Epidermal melanocyte (primary cell): Measurements from ENCODE around the gene RAPGEF5.

Source experiments
- DNase-seq: peaks from one replicate; pipeline ENCODE4 v3.0.0; 2011; ENCODE audit warnings: low spot score; ENCODE audit not compliant: insufficient read length

Gene RAPGEF5

DNA sequence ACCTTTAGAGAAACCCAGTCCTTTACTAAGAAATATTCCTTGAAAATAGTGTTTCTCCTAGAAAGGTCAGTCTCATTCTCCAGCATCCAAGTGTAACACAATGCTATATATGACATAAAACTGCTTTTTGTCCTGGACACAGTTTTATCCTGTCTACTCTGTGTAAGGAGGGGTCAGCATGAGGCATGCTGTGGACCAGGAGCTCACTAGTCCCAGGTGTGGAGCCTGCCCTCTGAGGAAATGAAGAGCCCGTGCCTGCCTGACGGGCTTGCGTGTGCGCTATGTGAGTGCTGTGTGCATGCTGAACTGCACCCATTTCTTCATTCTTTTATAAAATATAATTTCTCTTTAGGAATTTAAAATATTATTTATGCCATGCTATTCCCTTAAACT, 228.4 kb downstream of the RAPGEF5 start:
- DNase-seq = no peak

DNA sequence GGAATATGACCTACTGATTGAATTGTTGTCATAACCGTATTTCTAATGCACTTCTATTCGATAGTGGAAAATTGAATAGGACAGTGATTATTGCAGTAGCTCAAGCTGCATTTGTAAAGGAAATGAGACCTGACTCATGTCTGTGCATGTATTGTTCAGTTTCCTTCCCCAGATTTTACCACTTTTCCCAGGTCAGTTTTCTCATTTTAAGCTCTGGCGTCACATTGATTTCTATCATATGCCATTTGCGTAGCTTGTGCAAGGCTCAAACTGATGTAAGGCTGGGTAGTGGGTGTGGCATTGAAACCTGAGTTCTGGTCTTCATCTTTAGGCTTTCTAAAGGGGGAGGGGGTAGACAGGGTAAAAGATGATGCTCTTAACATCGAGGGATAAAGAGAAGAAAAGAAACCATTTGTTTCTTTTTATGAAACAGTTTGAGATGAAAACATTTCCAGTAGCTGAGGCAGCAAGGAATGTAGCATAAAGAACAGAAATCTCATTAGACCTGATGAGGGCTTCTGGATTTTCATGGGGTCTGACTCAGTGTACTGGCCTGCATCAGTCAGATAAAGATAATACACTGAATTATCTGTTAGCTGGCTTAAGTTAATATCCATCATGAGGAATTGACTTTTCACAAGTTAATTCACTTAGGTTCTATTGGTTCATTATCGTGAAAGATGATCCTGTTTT, 229.0 kb downstream of the RAPGEF5 start:
- DNase-seq = no peak

DNA sequence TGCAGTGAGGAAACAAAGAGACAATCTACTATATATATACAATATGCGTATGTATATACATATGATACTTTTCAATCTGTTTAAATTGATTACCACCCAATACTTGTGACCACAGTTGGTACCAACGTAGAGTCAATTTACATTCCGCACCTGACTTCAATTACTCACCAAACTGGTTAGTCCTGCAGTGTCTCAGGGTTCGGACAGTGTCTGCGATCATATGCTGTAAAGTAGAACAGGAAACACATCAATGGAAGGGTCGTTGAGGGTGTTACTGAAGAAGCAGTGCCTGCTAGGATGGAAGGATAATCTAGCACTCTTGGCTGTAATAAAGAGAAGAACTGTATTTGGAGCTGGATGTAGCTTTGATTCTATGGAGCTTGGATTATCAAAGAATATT, 231.5 kb downstream of the RAPGEF5 start:
- DNase-seq = no peak

DNA sequence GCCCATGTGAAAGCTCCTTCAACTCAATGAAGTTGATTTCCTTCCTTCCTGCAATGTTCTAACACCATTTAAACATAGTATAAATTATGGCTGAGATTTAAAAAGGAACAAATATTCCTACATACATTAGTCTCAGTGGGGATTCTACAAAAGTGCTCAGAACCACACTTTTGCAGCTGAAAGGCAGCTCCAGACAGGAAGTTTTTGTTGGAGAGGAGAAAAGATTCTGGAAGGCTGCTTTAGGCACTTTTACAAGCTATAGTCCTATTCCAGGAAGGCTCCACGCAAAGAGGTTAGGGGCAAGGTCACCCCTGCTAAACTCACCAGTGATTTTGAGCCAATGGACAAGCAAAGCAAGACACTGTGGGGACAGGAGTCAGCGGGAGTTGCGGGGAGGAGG, 232.0 kb downstream of the RAPGEF5 start:
- DNase-seq = no peak

DNA sequence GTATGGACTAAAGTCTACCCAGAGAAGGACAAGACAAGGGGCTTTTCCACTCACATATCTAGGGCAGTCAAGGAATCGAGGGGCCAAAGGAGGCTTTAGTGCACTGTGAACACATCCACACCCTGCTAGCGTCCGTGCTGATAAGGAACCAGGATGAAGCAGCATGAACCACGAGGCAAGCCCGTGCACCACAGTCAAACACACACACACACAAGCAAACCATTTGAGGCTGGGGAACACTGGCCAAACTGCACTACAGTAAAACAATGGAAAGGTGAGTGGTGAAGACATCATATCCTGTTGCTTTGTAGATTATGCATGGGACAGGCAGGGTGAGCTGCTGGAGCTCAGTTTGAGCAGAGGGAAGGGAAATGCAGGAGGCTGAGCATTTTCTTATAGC, 233.8 kb downstream of the RAPGEF5 start:
- DNase-seq = no peak

DNA sequence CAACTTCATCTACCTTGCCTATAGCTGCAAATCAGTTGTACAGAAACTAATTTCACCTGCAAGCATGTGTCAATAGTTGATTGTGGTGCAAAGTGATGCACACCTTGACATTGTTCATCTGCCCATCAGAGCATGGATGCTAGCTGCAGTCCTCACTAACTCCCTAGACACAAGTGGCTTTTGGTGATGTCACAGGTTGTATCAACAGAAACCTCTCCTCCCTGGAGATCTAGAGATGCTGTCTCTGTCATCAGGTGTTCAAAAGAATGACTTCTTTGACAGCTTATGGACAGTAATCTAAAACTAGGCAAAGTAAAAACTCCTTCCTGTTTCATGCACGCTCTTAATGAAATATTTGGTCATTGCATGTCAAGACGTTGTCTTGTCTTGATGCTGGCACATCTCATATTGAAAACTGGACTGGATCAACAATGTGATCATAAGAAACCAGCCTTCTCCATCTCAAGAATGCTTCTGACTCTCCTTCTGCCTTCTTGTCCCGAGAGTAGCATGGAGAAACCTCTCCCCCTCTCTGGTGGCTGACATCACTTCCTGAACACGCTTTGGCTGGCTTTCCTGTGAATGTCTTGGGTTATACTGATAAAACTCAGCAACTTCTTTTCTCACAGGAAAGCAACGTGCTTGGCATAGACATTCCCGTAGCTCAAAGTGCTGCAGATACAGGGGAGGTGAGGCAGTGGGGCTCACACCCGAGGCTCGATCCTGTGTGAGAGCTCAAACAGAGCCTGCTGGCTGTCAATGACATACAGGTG, 235.1 kb downstream of the RAPGEF5 start:
- no peak for DNase-seq

DNA sequence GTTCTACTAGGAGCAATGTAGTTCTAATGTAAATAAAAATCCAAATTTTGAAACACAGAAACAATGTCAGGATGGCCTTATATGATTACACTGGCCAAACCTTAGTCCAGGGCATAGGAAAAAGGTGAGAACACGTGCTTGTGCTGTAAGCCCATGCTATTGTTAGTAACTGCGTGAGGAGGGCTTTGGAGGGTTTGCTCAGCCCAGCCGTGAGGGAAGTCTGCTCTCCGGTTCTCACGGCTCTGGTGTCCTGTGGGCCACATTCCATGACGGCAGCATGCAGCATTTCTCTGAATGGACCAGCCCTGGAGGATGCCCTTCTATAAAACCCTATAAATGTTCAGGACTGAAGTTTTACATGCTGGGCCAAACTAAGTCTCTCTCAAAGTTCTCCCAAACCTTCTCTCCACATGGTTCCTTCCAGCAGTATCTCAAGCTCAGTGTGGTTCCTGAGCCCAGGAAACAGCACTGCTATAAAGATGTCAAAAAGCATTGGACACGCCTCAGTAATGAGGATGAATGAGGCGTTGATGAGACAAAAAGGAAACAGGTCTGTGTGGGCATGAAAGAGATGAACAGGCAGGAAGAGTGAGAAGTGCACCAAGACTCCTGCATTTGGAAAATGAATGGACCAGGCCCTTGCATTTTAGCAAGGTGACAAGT, 236.4 kb downstream of the RAPGEF5 start:
- DNase-seq = no peak

DNA sequence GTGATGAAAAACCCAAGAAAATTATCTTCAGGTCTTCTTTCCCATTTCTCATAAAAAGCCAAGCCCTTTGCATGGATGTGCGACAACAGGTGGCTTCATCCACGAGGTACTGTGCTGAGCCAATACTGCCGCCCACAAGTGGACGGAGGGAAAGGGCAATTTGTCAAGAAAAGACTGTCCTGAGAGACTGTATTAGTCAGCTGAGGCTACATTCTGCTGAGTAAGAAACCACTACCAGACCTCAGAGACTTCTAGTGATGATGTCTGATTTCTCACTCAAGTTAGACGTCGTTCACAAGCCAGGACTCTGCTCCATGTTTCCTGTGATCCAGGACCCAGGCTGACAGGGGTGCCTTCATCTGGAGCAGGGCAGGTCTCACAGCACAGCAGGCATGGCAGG, 239.7 kb downstream of the RAPGEF5 start:
- DNase-seq = no peak

DNA sequence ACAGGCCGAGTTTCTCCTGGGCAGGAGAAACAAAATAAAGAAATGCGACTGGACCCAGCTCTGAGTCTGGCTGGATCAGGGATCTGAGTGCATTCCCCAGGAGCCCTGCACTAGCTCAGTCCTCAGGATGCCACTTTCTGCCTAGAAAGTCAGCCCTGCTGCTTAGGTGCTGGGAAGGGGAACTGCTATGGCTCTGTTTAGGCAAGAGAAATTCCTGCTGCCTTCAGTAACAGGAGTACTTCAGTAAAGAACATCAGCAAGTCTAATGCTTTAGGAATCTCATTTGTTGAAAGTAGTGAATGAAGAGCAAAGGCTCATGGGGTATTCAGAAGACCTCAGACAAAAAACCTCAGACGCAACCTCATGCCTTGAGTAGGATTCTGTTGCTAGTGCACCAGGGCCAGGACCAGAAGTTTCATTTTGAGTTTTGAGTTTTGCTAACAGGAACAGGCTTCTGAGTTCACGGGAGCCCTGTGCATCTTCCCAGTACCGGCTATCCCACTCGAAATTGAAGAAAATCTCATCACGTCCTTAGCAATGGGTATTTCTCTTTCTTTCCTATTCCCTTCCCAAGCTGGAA, 240.4 kb downstream of the RAPGEF5 start:
- no peak for DNase-seq

DNA sequence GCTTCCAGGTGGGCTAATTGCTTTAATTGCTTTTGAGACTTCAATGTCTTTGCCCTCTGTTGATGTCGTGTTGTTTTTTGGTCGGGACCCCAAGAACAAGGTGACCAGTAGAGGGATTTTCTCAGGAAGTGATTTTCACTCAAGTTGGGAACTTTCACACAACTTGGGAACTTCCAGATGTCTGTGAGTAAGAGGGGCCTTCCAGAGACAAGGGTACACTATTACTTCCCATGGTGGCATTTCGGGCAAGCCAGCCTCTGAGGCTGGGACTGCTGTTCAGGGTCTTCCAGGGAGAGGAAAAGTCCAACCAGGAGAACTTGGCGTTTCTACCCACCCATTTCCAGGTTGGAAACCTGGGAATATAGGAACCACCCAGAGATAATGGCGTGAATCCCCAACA, 241.3 kb downstream of the RAPGEF5 start:
- no peak for DNase-seq

DNA sequence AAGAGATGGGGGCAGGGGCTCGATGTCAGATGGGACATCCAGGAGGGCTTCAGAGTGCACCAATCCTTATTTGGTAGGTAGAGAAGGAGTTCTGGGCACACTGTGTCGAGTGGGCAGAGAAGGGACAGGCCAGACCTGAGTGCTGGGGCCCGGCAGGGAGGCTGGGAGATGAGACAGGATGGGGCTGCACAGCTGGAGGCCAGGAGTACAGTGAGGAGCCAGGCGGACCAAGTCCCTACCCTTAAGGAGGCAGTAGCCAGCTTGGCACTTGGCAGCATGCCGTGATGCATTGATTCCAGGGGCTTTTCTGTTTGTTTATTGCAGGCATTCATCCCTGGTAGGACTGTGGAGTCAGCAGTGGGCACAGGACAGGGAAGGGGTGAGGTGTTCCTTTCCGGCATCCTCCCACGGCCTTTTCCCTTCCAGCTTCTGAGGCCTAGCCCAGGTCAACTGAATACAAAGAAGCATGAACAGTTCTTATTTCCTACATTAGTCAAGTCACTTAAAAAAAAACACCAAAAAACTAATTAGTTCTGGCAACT, 242.4 kb downstream of the RAPGEF5 start:
- DNase-seq = no peak

DNA sequence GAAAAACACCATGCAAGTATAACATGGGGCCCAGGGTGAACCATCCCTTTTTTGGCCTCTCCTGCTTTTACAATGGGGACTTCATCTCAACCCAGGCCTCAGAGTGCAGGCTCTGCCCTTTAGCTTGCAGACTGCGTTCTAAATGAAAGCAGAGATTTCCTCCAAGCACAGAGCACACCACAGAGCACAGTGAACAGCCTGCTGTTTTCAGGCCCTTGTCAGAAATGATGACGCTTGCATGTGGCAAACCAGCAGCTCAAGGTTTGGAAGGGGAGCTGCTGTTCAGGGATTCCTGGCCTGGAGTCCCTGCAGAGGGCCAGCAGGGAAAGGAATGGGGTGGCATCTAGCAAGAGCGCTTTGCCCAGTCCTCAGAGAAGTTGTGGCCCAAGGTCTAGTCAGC, 243.9 kb downstream of the RAPGEF5 start:
- no peak for DNase-seq

DNA sequence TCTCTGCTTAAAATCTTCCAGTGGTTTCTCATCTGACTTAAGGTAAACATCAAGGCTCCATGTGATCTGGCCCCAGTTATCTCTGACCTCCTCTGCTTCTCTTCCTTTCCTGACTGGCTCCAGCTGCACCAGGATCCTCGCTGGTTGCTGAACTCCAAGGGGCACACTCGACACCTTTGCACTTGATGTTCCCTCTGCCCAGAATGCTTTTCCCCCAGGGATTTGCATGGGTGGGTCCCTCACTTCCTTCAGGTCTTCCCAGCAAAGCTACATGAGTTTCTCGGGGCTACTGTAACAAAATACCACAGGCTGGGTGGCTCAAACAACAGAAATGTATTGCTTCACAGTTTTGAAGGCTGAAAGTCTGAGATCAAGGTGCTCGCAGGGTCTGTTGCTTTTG, 245.3 kb downstream of the RAPGEF5 start:
- no peak for DNase-seq

DNA sequence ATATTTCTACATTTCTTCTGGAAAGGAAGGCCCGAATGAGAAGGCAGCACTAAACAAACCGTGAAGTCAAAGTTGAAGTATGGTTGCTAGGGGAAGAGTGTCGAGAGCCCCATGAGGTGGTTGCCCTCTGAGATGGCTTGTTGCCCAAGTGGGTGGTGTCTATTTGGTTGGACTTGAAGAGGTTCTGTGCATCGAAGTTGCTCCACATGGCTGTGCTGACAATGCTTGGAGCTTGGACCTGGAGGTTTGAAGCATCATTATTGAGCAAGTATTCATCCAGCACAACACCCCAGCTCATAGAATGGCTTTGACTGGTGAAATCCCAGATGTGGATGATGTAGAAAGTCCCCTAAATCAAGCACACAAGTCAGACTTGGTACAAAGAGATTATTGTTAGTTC, 246.1 kb downstream of the RAPGEF5 start:
- no peak for DNase-seq

DNA sequence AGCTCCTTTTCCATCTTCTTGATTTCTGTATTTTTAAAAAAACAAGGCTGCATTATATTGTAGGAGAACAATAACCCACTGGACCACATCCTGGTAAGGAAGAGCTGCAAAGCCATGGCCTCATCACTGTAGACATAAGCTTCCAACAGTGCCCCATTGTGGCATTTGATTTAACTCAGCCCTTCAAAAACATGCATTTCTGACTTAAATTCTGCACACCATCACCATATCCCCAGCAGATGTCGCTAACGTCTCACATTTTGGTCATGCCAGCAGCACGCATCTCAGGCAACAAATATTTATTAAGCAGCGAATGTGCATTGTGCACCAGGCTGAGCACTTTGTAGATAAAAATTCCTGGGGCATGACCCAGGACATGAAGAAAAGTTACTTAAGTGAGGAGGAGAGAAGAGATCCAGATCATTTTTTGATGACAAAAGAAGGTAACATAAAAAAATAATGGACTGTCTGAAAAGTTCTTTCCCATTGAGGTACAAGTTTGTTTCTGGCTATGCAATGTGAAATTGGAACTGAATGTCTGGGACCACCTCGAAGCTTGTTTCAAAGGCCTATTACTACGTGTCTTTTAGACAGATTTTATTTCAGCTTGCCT, 246.6 kb downstream of the RAPGEF5 start:
- peak; percentile 80 for DNase-seq

DNA sequence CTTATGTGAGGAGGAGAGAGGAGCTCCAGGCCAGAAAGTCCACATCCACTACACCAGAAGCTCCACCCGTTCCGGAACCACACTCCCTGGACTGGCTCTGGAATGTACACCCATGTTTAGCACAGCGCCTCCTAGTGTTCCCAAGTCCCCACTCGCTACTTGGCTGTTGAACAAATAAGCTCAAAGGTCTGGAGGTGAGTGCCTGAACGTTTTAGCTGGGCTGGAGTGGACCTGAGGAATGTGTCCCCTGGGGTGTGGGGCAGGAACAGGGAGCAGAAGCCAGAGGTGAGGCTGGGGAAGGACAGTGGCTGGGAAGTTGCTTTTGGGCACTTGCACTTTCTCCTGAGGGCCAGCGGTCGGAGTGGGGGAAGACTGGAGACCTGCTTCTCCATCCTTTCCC, 247.2 kb downstream of the RAPGEF5 start:
- no peak for DNase-seq

DNA sequence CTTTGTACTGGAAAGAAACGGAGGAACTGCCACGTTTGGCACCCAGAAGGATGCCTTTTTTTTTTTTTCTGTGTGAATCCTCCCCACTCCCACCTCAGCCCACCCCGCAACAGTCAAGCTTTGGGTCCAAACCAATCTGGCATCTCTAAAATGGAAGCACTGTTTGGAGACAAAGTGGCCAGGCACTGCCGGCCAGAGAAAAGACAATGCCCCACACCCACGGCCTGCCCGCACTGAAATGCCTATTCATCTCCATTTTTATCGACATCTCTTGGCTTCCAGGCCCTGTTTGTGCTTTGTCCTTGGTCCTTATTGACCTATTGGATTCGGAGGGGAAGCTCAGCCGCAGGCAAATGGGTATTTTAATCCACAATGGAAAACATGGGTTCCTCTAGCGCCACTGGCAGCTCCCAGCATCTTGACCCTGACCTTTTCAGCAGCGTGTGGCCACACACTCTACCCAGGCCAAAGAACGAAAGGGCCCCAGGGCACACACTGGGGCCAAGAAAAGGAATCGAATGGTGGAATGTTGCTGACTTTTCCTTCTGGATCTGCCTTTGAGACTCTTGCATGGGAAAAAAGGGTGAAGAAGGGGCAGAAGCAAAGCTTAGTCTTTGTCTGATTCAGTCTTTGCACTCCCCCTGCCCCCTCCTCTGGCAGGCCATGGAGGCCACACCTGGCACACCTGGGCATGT, 248.7 kb downstream of the RAPGEF5 start:
- DNase-seq = peak; percentile 50

DNA sequence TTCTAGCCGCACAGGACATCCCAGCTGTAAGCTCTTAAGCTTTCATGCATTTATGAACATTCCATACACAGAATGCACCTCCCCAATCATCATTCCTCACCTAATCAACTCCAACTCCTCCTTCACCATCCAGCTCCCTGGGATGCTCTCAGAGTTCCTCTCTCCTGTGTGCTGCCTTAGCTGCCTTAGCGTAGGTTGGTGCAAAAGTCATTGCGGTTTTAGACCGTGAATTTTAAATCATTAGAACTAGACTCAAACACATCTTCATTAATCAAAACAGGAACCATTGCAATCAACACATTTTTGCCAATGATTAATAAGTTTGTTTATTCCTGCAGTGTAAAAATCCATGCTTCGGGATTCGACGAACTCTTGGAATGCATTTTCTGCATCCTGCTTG, 251.4 kb downstream of the RAPGEF5 start:
- DNase-seq = no peak

DNA sequence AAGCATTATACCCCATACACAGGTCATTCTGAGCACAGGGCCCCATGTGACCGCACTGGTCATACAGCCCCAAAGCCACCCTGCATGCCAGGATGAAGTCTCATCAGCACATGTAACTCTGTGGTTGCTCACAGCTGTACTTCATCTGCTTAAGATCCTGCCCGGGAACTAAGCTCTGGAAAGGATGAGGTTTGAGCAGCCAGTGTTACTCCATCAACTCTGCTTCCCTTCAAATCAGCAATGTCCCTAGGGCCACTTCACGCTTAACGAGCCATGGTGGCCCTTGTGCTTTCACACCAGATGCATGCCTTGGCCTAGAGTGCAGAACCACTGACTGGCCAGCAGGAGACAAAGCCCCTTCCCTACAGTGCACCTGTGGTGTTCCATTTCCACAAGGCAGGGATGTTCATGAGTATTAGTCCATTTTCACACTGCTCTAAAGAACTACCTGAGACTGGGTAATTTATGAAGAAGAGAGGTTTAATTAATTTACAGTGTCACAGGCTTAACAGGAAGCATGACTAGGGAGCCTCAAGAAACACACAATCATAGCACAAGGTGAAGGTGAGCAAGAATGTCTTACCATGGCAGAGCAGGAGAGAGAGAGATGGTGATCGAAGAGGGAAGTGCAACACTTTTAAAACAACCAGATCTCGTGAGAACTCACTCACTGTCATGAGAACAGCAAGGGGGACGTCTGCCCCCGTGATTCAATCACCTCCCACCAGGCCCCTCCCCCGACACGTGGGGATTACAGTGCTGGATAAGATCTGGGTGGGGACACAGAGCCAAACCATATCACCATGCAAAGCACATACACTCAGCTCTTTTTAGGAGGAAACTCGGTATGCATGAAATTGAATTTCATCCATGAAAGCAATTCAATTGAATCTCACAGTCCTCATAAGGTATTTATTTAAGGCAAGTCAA, 262.3 kb downstream of the RAPGEF5 start:
- DNase-seq = no peak

DNA sequence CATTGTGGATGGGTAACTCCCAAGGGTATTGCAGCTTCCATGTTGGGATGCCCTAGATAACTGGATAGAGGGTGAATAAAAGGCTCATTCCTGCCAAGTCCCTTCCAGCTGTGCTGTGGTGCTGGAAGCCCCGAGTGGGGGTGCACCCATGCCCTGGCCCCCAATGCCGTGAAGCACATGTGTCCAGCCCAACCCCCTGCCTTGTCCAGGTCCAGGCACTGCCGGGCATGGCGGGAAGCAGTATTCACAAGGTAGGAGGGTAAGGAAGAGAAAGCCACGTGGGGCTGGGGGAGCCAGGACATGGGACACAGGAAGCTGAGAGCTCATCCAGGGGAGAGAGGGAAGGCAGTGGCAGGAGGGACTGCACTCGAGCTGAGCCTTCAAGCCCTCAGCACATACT, 263.0 kb downstream of the RAPGEF5 start:
- DNase-seq = no peak
